ENCODE results near the gene PAX2.

The PAX2 gene

DNA sequence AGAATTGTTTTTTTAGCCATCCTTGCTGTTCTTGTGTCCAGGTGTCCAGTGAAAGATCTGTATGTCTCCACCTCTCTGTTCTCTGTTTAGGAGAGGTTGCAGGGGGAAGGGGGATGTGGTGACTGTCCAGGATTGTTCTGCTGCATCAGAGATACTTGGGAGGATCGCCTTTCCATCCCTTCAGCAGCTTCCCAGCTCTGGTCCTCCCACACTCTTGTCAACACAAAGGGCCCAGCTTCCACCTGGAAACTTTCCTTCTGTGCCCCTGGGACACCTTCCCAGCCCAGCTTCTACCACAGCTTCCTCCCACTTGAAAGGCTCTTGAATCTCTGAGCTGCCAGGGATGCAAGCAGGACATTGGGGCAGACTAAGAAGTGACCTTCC, 85.3 kb downstream of the PAX2 start:
- Mint-ChIP-seq H3K9me3 (no peaks in the 10 kb centered on the region), H3K27me3 (ENCODE audit: low read depth) (peaks cover 20% of the 10 kb centered on the region), H3K4me1 (peaks cover 29% of the 10 kb centered on the region), H3K4me3 (peak overlapping the region; percentile 41 to 75 (median 44)), H3K36me3 (ENCODE audit: low read depth) (no peaks in the 10 kb centered on the region), H3K27ac (no peak overlapping the region)
- TF ChIP-seq, protein P1, sequence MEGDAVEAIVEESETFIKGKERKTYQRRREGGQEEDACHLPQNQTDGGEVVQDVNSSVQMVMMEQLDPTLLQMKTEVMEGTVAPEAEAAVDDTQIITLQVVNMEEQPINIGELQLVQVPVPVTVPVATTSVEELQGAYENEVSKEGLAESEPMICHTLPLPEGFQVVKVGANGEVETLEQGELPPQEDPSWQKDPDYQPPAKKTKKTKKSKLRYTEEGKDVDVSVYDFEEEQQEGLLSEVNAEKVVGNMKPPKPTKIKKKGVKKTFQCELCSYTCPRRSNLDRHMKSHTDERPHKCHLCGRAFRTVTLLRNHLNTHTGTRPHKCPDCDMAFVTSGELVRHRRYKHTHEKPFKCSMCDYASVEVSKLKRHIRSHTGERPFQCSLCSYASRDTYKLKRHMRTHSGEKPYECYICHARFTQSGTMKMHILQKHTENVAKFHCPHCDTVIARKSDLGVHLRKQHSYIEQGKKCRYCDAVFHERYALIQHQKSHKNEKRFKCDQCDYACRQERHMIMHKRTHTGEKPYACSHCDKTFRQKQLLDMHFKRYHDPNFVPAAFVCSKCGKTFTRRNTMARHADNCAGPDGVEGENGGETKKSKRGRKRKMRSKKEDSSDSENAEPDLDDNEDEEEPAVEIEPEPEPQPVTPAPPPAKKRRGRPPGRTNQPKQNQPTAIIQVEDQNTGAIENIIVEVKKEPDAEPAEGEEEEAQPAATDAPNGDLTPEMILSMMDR (IDR thresholded peaks at IDR 0.05; ENCODE audit: unreplicated experiment in 3 of 3), result no peak

DNA sequence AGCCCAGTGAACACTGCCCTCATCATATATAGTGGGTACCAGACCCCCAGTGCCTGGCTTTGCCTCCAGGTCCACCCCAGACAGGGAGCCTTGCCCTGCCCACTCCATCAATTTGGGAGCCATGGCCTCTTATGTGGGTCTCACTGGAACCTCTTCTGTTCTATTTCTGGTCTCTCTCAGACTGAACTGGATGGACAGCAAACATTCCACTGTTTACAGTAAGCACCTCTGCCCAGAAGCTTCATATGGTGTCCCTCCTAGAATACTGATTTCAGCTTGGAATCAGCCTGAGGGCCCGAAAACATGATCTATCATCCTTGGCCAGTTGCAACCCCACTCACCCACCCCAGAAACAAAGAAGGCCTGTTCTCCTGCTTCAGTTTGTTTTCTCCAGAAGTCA, 86.4 kb downstream of the PAX2 start:
- peaks cover 9% of the 10 kb centered on the region for H3K27me3 Mint-ChIP-seq (ENCODE audit: low read depth)
- TF ChIP-seq, protein P1 (IDR thresholded peaks at IDR 0.05; ENCODE audit: unreplicated experiment in 3 of 3), result no peak
- H3K9me3 Mint-ChIP-seq, result no peaks in the 10 kb centered on the region
- no peaks in the 10 kb centered on the region for H3K36me3 Mint-ChIP-seq (ENCODE audit: low read depth)
- no peak overlapping the region for H3K4me3 Mint-ChIP-seq
- H3K4me1 Mint-ChIP-seq, result peaks cover 29% of the 10 kb centered on the region
- no peak overlapping the region for H3K27ac Mint-ChIP-seq

DNA sequence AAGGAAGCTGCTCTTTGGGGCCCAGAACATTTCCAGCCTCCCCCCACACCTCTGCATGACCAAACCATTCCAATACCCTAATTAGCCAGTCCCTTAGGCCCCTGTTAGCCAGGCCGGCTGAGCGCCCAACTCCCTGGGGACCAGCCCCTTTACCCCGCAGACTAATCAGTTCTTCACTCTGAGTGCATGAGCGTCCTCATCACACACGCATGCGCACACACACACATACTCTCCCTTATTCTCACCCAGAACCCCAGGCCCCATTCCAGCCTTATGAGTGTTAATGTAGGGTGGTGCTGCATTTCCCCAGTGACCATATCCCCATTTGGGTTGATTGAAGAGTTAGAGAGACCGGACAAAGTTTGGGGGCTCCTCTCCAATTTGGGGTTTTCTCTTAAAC, 90.4 kb downstream of the PAX2 start:
- TF ChIP-seq, protein P1 (IDR thresholded peaks at IDR 0.05; ENCODE audit: unreplicated experiment in 3 of 3), result no peak
- H3K27ac Mint-ChIP-seq, result no peak overlapping the region
- peaks cover 7% of the 10 kb centered on the region for H3K27me3 Mint-ChIP-seq (ENCODE audit: low read depth)
- no peaks in the 10 kb centered on the region for H3K36me3 Mint-ChIP-seq (ENCODE audit: low read depth)
- peaks cover 5% of the 10 kb centered on the region for H3K4me1 Mint-ChIP-seq
- H3K4me3 Mint-ChIP-seq, result no peak overlapping the region
- peaks cover 3% of the 10 kb centered on the region for H3K9me3 Mint-ChIP-seq

DNA sequence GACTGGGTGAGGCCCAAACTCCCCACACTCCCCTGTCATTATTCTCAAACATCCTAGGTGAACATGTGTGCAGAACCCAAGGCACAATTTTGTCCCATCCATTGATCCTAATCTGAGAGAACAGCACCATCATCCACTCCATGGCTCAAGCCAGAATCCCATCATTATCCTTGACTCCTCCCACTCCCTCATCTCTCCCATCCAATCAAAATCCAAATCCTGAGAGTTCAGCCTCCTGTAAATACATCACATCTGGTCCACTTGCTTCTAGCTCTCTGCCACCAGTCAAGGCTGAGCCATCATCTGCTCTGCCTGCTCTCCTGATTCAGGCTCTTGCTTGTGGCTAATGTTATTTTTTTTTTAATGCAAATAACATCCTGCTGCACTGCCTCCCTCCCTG, 91.5 kb downstream of the PAX2 start:
- Mint-ChIP-seq H3K36me3 (ENCODE audit: low read depth) (no peaks in the 10 kb centered on the region), H3K27me3 (ENCODE audit: low read depth) (peaks cover 11% of the 10 kb centered on the region), H3K27ac (no peak overlapping the region), H3K9me3 (peaks cover 3% of the 10 kb centered on the region), H3K4me1 (no peaks in the 10 kb centered on the region), H3K4me3 (no peak overlapping the region)
- TF ChIP-seq, protein P1 (IDR thresholded peaks at IDR 0.05; ENCODE audit: unreplicated experiment in 3 of 3), result no peak

DNA sequence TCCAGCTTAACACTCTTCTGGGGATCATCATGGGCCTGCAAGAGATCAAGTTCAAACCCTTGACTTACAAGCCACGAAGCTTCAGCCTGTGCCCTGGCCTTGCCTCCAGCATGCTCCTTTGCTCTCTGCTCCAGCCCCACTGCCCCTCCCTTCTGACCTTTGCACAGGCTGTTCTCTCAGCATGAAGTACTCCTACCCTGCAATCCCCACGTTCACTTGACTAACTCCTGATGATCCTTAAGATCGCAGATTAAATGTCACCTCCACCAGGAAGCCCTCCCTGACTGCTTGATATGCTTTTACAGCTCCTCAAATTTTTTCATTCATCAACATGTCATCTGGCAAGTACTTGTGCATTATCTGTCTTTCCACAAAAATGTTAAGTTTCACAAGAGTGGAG, 91.9 kb downstream of the PAX2 start:
- Mint-ChIP-seq H3K27me3 (ENCODE audit: low read depth) (peaks cover 12% of the 10 kb centered on the region), H3K4me3 (no peak overlapping the region), H3K9me3 (peaks cover 3% of the 10 kb centered on the region), H3K4me1 (no peaks in the 10 kb centered on the region), H3K27ac (no peak overlapping the region), H3K36me3 (ENCODE audit: low read depth) (no peaks in the 10 kb centered on the region)
- TF ChIP-seq, protein P1 (IDR thresholded peaks at IDR 0.05; ENCODE audit: unreplicated experiment in 3 of 3), result no peak

DNA sequence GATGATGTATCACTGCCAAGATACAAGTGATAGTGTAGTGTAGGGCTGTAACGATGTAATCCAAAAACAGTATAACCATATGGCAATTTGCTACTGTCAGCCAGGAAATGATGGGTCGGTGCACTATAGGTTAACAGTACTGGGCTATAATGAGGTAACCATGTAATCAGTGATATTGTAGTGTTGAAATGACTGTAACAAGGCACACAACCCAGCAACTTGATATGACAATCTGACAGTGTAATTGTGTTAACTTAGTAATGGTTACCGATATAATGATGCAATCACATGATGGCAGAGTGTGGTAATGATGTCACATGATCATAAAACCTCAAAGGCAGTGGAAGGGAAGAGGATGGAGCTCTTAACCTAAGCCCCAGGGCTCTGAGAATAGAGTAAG, 93.6 kb downstream of the PAX2 start:
- Mint-ChIP-seq H3K4me1 (no peaks in the 10 kb centered on the region), H3K27me3 (ENCODE audit: low read depth) (peaks cover 21% of the 10 kb centered on the region), H3K9me3 (peaks cover 3% of the 10 kb centered on the region), H3K27ac (no peak overlapping the region), H3K36me3 (ENCODE audit: low read depth) (no peaks in the 10 kb centered on the region), H3K4me3 (no peak overlapping the region)
- TF ChIP-seq, protein P1 (IDR thresholded peaks at IDR 0.05; ENCODE audit: unreplicated experiment in 3 of 3), result no peak

Data from nephron (organoid).